ENCODE results near the gene MACC1.
A peak's percentile ranks its signal among the peaks of the same experiment; 100 is the strongest.

GRCh38 chr7:20158684-20159083 is 58.5 kb downstream of the MACC1 start:
- no peak for TF ChIP-seq FOXM1 (IDR thresholded peaks at IDR 0.05; ENCODE audit: low read depth)
- no peak for TF ChIP-seq FOXM1 (CRISPR knock-in tag; IDR thresholded peaks at IDR 0.05; ENCODE audit: low read depth)
- TF ChIP-seq MTA2 (IDR thresholded peaks at IDR 0.05; ENCODE audit: low read depth): no peak
- TF ChIP-seq POLR2A (conservative IDR thresholded peaks at IDR 0.05): no peak
- no peak for TF ChIP-seq ZNF24 (IDR thresholded peaks at IDR 0.05)
- no peak for TF ChIP-seq ATF1 (CRISPR knock-in tag; IDR thresholded peaks at IDR 0.05)
- no peak for TF ChIP-seq ATF1 (tag; IDR thresholded peaks at IDR 0.05)
- no peak for TF ChIP-seq ZNF124 (CRISPR knock-in tag; IDR thresholded peaks at IDR 0.05)
- TF ChIP-seq CTCF (IDR thresholded peaks at IDR 0.05 in 2 of 3, conservative IDR thresholded peaks at IDR 0.05 in 1 of 3; ENCODE audit: insufficient read depth in 2 of 3, low read depth in 1 of 3, low read length in 3 of 3): peak in 2 of 3 experiments; percentile 24 to 54; a peak in 2 of 6 replicates
- TF ChIP-seq KLF1 (tag; IDR thresholded peaks at IDR 0.05): no peak
- no peak for TF ChIP-seq CREB1 (IDR thresholded peaks at IDR 0.05)
- no peak for TF ChIP-seq CREB1 (CRISPR knock-in tag; IDR thresholded peaks at IDR 0.05)
- no peak for TF ChIP-seq POLR2G (IDR thresholded peaks at IDR 0.05; ENCODE audit: low read depth, low read length)
- TF ChIP-seq ZBTB34 (CRISPR knock-in tag; IDR thresholded peaks at IDR 0.05): no peak
- TF ChIP-seq RREB1 (CRISPR knock-in tag; IDR thresholded peaks at IDR 0.05): no peak
- no peak for TF ChIP-seq E2F4 (CRISPR knock-in tag; IDR thresholded peaks at IDR 0.05; ENCODE audit: low read depth)
